Smooth muscle cell (in vitro differentiated cells): Measurements from ENCODE around the gene GPC3. TPM values are rescaled to one million over a fixed set of nuclear protein-coding genes. Genes with fewer than 3 reads are reported as not detected.

Source experiments
- DNase-seq: peaks from one replicate; lab custom pipeline; 2025; ENCODE audit not compliant: unreplicated experiment; lab: John Stamatoyannopoulos, UW
- H2AFZ ChIP-seq: fragments of 200-600 bp; sonication (generic); 2 replicates; pipeline ENCODE4 v1.6.0; 2016; ENCODE audit warnings: antibody characterized with exemption, low read depth, mild to moderate bottlenecking
- H3F3A ChIP-seq: fragments of 200-600 bp; sonication (generic); 2 replicates; pipeline ENCODE4 v1.6.0; 2017; ENCODE audit warnings: antibody characterized with exemption, low read depth
- H3K27ac ChIP-seq: fragments of 200-600 bp; sonication (generic); 2 replicates; pipeline ENCODE4 v1.5.1; 2016; ENCODE audit warnings: low read depth, mild to moderate bottlenecking
- H3K27me3 ChIP-seq: fragments of 200-600 bp; sonication (generic); 2 replicates; pipeline ENCODE4 v1.6.1; 2016; ENCODE audit warnings: low read depth, mild to moderate bottlenecking
- H3K36me3 ChIP-seq: fragments of 200-600 bp; sonication (generic); 2 replicates; pipeline ENCODE4 v1.5.1; 2016; ENCODE audit warnings: low read depth
- H3K4me1 ChIP-seq: fragments of 200-600 bp; sonication (generic); 2 replicates; pipeline ENCODE4 v1.5.1; 2016; ENCODE audit warnings: low read depth
- H3K4me2 ChIP-seq: fragments of 200-600 bp; sonication (generic); 2 replicates; pipeline ENCODE4 v1.6.0; 2016; ENCODE audit warnings: mild to moderate bottlenecking
- H3K4me3 ChIP-seq: fragments of 200-600 bp; sonication (generic); 2 replicates; pipeline ENCODE4 v1.5.1; 2016; ENCODE audit warnings: mild to moderate bottlenecking
- H3K79me2 ChIP-seq: fragments of 200-600 bp; sonication (generic); 2 replicates; pipeline ENCODE4 v1.6.0; 2016; ENCODE audit warnings: low read depth, mild to moderate bottlenecking
- H3K9ac ChIP-seq: fragments of 200-600 bp; sonication (generic); 2 replicates; pipeline ENCODE4 v1.6.0; 2016; ENCODE audit warnings: low read depth
- H3K9me3 ChIP-seq: fragments of 200-600 bp; sonication (generic); replicated peaks from 2 replicates; pipeline ENCODE4 v1.5.1; 2016; ENCODE audit warnings: low read depth
- H4K20me1 ChIP-seq: fragments of 200-600 bp; sonication (generic); 2 replicates; pipeline ENCODE4 v1.6.0; 2016; ENCODE audit warnings: low read depth
- WGBS: methylation state at CpG from one replicate; pipeline ENCODE4 v1.1.7; 2016; ENCODE audit warnings: low lambda C conversion rate; 5-methylcytosine and 5-hydroxymethylcytosine counted together
- polyA plus RNA-seq: library from polyadenylated mRNA; unstranded; fragments of >200 nt; fragmentation: Nextera tagmentation; extraction: Ambion mirVana; gene quantifications from 2 replicates; pipeline ENCODE4 v1.2.1, GENCODE V29; 2016
- total RNA-seq: library from RNA; depleted of rRNA; stranded (reverse); fragments of >200 nt; gene quantifications from 2 replicates; pipeline ENCODE4 v1.2.3, GENCODE V29; 2014
- TF ChIP-seq, protein P1 (sequence below): fragments of 200-600 bp; sonication (generic); IDR thresholded peaks from 2 replicates; pipeline ENCODE4 v1.5.1; 2017; ENCODE audit warnings: borderline replicate concordance, mild to moderate bottlenecking, antibody characterized with exemption; ENCODE audit not compliant: insufficient read depth, poor library complexity, severe bottlenecking

Gene GPC3
- total and polyA plus RNA-seq, 2 experiments from 2014 or later = 120 to 191 TPM

DNA sequence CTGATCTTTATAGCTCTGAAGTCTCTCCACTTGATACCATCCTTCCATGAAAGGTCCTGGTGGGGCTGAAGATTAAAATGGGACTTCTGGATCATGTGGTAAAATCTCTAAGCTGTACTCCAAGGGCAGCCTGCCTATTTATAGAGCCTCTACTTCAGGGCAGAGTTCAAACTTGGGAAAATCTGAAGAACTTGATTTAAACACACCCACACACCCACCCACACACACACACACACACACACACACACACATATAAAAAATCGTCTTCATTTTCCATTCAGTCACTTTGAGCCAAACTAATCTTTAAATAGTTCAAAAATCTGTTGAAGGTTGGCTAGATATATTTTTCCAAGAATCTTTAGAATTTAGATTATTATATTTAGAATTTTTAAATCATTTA, 335.2 kb downstream of the GPC3 start:
- Histone ChIP-seq H3K79me2 (no peaks in the 10 kb centered on the region), H3K4me1 (peaks cover 5% of the 10 kb centered on the region), H3K4me3 (no peak overlapping the region), H3K27ac (no peak overlapping the region), H3K4me2 (no peak overlapping the region), H3F3A (no peaks in the 10 kb centered on the region), H3K9ac (no peak overlapping the region), H3K9me3 (no peaks in the 10 kb centered on the region), H2AFZ (no peak overlapping the region), H3K27me3 (no peaks in the 10 kb centered on the region), H4K20me1 (no peaks in the 10 kb centered on the region), H3K36me3 (no peaks in the 10 kb centered on the region)
- 57% methylated on average over 1 of the region's 1 CpG for WGBS
- DNase-seq = no peak
- TF ChIP-seq, protein P1, sequence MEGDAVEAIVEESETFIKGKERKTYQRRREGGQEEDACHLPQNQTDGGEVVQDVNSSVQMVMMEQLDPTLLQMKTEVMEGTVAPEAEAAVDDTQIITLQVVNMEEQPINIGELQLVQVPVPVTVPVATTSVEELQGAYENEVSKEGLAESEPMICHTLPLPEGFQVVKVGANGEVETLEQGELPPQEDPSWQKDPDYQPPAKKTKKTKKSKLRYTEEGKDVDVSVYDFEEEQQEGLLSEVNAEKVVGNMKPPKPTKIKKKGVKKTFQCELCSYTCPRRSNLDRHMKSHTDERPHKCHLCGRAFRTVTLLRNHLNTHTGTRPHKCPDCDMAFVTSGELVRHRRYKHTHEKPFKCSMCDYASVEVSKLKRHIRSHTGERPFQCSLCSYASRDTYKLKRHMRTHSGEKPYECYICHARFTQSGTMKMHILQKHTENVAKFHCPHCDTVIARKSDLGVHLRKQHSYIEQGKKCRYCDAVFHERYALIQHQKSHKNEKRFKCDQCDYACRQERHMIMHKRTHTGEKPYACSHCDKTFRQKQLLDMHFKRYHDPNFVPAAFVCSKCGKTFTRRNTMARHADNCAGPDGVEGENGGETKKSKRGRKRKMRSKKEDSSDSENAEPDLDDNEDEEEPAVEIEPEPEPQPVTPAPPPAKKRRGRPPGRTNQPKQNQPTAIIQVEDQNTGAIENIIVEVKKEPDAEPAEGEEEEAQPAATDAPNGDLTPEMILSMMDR = no peak

DNA sequence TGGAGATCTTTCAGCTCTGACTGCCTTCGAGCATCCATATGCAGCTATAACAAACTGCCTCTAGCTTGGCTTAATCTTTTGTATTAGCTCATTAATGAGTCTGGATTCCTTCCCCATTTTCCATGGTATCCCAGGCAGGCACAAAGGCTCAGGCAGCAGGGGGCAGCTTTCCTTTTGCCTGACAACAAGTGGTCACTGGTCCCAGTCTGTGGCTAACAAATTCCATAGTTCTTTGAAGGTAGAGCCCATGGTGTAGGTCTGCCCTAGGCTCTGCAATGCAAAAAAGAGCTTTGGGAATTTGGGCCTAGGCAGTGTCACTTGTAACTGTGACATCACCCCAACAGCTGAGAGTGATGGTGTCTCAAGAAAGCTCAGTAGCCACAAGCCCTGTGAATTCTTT, 335.7 kb downstream of the GPC3 start:
- Histone ChIP-seq H3K27ac (no peak overlapping the region), H4K20me1 (no peaks in the 10 kb centered on the region), H3K36me3 (no peaks in the 10 kb centered on the region), H3K9ac (no peak overlapping the region), H3K79me2 (no peaks in the 10 kb centered on the region), H3K27me3 (no peaks in the 10 kb centered on the region), H3K9me3 (no peaks in the 10 kb centered on the region), H3K4me1 (no peaks in the 10 kb centered on the region), H2AFZ (no peak overlapping the region), H3F3A (no peaks in the 10 kb centered on the region), H3K4me2 (no peak overlapping the region), H3K4me3 (no peak overlapping the region)
- TF ChIP-seq, protein P1 = no peak
- 78% methylated on average over 1 of the region's 1 CpG for WGBS
- DNase-seq = no peak

DNA sequence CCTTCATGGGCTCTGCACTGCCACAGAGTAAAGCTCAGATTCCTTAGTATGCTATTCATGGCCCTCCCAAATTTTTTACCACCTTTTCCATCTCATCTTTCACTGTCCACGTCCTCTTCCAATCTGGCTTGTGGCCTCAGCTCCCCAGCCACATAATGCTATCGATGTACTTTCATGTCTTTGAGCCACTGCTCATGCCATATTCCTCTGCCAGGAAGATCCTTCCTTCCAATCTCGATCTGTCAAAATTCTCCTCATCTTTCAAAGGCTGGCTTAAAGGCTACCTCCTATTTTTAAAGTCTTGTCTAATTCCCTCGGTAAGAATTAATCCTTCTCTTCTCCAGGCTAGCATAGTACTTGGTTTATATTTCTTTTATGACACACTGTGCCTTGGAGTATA, 336.8 kb downstream of the GPC3 start:
- Histone ChIP-seq H3K9me3 (no peaks in the 10 kb centered on the region), H3K4me2 (no peak overlapping the region), H3K36me3 (no peaks in the 10 kb centered on the region), H4K20me1 (no peaks in the 10 kb centered on the region), H3F3A (no peaks in the 10 kb centered on the region), H2AFZ (no peak overlapping the region), H3K9ac (no peak overlapping the region), H3K27me3 (no peaks in the 10 kb centered on the region), H3K27ac (no peak overlapping the region), H3K4me3 (no peak overlapping the region), H3K4me1 (no peaks in the 10 kb centered on the region), H3K79me2 (no peaks in the 10 kb centered on the region)
- 84% methylated on average over 4 of the region's 4 CpGs for WGBS
- TF ChIP-seq, protein P1 = no peak
- DNase-seq = no peak

DNA sequence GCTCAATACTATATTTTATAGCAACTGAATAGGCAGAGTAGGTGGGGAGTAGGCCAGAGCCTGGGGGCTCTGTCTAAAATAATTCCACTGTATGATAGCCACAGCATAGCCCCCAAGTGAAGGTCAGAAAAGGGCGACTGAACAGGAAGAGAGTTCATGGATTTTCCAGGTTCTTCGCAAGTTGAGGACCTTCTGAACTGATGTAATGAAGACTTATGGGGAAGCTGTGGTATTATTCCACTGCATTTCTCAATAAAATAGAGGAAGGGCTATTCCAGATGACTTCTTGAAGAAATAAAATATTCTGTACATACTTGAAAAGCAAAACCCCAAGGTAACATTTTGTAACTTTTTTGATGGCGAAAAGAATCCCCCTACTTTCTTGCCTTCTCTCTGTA, 338.7 kb downstream of the GPC3 start:
- Histone ChIP-seq H3F3A (no peaks in the 10 kb centered on the region), H3K9ac (no peak overlapping the region), H3K4me1 (peaks cover 1% of the 10 kb centered on the region), H3K79me2 (no peaks in the 10 kb centered on the region), H2AFZ (no peak overlapping the region), H3K36me3 (no peaks in the 10 kb centered on the region), H3K4me2 (no peak overlapping the region), H3K27ac (peak overlapping the region; percentile 48), H4K20me1 (no peaks in the 10 kb centered on the region), H3K27me3 (no peaks in the 10 kb centered on the region), H3K4me3 (no peak overlapping the region), H3K9me3 (no peaks in the 10 kb centered on the region)
- TF ChIP-seq, protein P1 = no peak
- 80% methylated on average over 3 of the region's 3 CpGs for WGBS
- DNase-seq = no peak
